Gastroesophageal sphincter (tissue), 2 donors: Measurements from ENCODE around the gene MOB3A.

Source experiments
- POLR2A ChIP-seq, 2 donors: fragments of 450-650 bp; IDR thresholded peaks; one replicate each; pipeline ENCODE4 v1.6.1; 2017; ENCODE audit warnings: antibody characterized with exemption in 2 of 2, mild to moderate bottlenecking in 2 of 2, moderate library complexity in 1 of 2
- POLR2AphosphoS5 ChIP-seq: sonication (generic); formaldehyde crosslinking; IDR thresholded peaks from one replicate; pipeline ENCODE4 v1.6.1; 2017; ENCODE audit warnings: antibody characterized with exemption

DNA sequence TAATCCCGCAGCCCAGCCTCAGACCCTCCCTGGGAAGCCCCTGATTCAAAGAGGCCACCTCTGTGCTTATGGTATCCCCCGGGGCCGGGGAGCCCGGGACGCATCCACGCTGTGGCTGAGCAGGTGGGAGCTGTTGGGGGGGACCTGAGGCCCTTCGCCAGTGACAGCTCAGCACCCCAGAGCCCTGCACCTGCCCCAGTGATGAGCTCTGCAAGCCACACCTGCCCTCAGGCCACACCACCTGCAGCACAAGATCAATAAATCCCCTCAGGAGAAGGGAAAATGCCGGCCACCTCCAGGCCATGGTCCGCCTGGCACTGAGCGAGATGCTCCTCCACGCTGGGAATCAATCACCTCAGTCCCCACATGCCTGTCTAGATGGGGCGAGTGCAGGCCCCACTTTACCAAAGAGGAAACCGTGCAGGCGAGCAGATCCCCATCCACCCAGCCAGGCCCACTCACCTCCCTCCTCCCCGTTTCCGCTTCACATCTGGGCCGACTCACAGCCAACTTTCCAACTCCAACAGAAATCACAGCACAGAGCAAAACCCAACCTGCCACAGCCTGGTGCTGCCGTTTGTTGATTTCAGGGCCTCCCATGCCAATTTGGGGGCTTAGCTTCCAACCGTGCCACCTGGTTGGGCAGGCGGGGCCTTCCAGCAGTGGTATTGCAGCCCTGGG lies 12.8 kb downstream of the MOB3A start:
- TF ChIP-seq POLR2AphosphoS5 = no peak
- TF ChIP-seq POLR2A (IDR thresholded peaks at IDR 0.05) = no peak
